GM18907 (cell line): ENCODE measurements around the gene FMNL2.

Experiments used
- ATAC-seq: cut with Tn5 transposase; IDR thresholded peaks from one replicate; pipeline ENCODE4 v1.9.1; 2021; ENCODE audit warnings: mild to moderate bottlenecking, moderate library complexity; ENCODE audit not compliant: unreplicated experiment

Gene FMNL2

DNA sequence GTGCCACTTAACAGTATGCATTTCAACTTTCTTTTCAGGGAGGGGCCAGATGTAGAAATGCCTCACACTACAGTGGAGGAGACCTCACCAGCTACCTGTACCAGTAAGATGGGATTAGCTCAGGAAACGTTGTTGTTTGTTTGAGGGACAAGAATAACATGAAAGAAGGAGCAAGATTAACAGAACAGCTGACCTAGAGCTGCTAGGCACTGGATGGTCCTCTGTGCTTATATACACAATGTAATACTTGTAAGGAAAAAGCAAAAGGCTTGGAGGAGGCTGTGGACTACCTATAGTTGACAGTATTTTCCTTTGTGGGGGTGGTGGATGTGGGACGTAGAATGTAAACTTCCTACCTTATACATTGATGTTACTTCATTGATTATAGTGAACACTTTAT lies 154.4 kb downstream of the FMNL2 start:
- no peak for ATAC-seq

DNA sequence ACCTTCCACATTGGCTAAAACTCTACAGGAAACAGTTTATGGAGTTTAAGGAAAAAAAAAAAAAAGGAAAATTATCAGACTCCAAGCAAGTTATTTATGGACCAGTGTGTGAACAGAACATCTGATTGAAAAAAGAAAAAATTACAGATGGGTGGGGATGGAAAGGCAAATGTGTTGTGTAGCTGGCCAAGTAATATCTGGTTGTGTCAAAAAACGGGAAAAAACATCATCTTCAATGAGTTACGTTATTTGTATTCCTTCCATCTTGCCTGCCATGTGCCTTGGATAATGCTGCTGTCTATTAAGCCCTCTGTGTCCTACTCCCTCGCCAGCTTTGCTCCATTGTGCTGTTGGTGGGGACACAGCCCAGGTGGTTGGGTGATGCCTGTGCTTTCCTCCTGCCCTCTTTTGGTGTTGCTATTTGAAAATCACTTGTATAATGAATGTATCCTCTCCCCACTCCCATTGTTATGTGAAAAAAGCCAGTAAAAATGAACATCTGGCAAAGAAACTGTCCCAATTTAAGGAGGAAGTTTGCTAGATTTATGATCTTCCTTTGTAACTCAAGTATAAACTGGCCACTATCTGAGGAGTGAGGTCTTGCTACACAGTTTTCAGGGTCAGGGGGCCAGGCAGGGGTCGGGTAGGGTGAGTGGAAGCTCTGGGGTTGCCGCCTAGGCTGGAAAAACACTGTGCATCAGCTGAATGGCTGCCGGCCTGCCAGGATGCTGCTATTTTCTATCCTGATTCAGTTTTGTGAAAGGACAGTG lies 155.9 kb downstream of the FMNL2 start:
- ATAC-seq = no peak

DNA sequence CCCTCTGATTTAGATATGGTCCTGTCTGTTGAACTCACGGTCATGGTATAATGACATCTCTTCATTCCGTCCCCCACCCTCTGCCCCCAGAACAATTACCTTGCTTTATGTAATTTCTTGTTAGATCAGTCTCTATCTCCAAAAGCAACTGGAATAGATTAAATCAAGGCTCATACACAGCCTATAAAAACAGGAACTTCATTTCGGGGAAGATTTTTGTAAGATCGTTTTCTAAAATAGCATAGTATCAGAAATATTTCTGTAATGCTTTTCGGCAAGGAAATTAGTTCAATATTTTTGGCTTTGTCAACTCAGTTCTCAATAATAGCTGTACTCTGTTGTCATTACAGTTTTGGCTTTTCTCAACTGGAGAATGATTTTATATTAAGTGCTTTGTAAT lies 157.2 kb downstream of the FMNL2 start:
- no peak for ATAC-seq

DNA sequence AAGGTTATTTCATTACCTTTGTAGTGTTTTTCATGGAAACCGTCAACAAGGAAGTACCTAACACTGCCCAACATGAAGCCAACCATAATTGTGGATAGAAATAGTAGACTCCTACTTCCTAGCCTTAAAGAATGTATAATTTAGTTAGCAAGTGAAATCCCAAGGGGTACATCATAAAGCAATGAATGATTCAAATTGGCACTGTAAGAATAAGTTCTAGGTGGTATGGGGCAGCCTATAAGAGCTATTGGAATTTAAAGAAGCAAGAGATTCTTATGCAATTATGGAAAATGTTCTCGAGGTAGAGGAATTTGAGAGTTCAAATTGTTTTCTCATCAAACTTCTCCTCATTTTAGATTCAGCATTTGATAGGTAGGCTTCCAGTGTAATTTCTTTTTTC lies 157.9 kb downstream of the FMNL2 start:
- no peak for ATAC-seq

DNA sequence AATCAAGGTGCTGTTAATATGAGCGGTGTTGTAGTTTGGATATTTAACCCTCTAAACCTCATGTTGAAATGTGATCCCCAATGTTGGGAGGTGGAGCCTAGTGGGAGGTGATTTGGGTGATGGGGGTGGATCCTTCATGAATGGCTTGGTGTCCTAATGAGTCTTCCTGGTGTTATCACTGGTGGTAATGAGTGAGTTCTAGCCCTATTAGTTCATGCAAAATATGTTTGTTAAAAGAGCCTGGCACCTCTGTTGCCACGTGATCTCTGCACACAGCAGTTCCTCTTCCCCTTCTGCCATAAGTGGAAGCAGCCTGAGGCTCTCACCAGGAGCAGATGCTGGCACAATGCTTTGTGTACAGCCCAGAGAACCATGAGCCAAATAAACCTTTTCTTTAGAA lies 158.4 kb downstream of the FMNL2 start:
- ATAC-seq = no peak

DNA sequence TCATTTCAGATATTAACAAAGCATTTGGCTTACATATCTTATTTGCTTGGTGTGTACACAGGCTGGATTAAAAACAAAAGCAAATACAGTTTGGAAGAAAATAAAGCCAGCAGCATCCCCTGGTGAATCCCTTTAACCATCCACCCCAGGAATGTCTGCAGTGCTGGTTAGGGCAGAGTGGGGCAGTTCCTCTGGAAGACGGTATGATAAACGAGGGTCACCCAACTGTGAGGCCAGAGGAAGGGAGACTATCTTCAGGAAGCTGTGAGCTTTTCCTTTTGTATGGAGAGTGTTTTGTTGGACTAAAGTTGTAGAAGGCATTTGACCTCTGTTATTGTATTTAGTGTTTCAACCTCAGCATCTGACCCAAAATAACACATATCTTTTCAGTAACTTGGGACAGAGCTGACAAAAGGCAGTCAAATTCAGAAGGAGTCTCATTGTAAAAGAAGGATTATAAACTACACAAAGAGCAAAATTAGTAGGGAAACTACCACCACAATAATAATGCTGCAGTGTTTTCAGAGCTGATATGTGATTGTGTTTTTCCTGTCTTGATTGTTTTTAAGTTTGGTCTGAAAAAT lies 159.1 kb downstream of the FMNL2 start:
- no peak for ATAC-seq

DNA sequence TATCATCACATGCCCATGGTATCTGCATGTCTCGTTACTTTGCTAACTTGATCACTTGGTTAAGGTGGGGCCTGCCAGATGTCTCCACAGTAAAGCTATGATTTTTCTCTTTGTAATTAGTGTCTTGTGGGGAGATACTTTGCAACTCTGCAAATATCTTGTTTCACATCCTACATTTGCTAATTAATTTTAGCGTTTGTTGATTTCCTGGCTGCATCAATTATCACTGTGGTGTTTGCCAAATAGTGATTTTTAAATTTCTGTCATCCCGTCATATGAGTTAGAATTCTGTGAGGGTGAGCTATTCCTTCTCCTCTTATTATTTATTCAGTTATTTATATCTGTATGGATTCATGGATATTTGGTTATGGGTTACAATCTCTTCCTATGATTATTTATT lies 161.4 kb downstream of the FMNL2 start:
- no peak for ATAC-seq

DNA sequence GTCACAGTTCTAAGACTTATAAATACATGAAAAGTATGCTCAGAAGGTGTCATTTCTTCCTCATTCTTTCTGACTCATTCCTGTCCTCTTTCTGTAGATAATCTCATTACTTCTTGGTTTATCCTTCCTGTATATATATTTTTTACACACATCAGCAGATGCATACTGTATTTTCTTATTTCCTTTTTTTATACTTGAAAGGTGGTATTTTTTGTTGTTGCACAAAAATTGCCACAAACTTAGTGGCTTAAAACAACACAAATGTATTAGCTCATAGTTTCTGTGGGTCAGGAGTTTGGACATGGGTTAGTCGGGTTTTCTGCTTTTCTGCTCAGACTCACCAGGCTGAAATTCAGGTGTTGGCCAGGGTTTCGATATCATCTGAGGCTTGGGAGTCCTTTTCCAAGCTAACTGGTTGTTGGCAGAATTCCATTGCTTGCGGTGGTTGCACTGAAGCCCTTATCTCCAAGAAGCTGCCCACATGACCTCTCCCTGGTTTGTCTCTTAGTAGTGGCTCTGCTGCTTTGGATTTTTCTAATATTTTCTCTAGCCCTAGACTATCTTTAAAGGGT lies 162.6 kb downstream of the FMNL2 start:
- peak; percentile 77 for ATAC-seq

DNA sequence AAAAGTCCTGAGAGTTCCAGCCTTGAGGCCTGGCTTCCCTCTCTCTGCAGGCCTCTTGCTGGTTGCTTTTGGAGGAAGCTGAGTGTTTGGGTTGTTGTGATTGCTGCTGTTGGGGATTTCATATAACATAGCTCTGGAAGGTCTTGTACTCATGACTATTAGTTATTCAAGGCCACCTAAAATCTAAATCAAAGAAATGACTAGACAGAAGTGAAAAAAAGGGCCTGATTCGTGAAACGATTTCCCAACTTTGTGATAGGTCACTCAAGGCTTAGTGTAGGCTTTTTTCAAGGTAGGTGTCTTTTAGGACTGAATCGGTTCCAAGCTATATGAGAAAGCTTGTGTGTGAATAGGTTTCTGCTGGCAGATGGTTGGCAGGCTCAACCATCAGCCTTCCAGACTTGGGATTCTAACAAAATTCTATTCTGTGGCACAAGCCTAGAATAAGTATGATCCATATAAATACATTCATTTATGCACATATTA lies 164.4 kb downstream of the FMNL2 start:
- no peak for ATAC-seq

DNA sequence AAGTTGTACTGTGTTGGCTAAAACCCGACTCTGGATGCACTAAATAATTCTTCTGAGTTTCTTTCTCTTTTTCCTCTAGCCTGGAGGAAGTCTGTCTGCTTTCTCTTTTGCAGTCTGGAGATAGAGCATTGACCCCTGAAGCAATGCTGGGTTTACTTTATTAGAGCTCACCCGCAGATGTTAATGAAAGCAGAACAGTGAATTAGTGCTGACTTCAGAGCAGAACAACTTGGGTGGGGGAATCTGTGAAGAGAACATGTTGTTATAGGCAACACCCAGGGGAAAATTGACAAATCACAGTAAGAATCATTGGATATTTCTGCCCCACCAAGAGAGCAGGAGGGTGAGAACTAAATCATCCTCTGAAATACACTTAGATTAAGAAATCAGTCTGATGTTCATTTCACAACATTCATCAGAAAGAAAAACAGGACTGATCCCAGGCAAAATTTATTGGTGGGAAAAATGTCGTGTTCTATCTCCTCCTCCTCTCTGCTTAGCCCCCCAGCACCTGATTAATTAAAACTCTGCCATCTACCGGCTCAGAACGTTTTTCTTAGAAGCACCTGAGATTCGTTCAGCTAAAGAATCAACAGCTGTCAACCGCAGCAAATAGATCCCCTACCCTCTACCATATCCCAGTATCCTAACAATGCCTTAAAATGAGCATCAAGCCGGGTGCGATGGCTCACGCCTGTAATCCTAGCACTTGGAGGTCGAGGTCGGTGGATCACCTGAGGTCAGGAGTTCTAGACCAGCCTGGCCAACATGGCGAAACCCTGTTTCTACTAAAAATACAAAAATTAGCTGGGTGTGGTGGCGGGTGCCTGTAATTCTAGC lies 165.1 kb downstream of the FMNL2 start:
- ATAC-seq = no peak

DNA sequence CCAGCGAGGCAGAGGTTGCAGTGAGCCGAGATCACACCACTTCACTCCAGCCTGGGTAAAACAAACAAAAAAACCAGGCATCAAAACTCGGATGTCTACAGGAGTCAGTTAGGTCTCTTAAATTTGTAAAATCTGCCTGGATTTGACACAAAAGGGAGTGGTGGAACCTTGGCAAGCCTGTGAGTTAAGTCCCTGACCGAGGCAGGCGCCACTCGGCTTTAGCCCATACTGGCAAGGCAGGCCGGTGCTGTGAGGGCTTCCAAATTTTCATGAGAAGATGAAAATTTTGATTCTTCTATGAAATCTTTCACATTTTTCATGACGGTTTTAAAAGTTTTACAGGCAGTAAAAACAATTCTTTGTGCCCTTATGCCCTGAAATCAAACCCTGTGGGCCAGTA lies 165.8 kb downstream of the FMNL2 start:
- ATAC-seq = no peak

DNA sequence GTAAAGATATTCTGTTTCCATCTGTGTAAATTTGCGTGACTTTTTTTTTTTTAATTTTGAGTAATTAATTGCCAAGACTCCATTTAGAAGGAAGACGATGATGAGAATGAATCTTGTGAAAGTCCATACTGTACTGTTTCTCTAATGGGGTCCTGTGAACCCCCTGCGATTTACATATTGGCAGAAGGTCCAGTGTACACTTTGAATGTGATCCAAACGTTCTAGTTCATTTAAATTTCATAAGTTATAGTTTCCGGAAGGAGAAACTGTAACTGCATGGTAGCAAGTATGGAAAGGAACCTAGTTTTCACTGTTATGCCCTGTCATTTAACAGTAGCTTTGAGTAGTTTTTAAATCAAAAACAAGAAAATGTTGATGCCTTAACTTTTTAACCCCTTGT lies 166.7 kb downstream of the FMNL2 start:
- no peak for ATAC-seq

DNA sequence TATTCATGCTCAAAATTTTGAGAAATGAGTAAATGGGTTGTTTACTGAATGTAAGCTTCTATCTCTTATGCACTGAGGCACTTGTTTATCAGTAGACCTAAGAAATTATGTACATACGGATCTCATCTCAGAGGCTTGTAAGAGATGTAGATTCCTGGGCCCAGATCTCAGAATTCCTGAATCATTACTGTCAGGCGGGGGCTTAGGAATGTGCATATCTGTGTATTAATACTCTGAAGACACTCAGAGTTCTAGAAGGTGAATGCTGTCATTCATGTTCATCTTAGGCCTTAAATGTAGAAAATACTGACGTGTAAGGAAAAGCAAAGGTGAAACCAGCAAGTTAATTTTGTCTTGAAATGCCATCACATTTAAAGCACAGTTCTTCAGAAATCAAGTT lies 169.6 kb downstream of the FMNL2 start:
- ATAC-seq = no peak

DNA sequence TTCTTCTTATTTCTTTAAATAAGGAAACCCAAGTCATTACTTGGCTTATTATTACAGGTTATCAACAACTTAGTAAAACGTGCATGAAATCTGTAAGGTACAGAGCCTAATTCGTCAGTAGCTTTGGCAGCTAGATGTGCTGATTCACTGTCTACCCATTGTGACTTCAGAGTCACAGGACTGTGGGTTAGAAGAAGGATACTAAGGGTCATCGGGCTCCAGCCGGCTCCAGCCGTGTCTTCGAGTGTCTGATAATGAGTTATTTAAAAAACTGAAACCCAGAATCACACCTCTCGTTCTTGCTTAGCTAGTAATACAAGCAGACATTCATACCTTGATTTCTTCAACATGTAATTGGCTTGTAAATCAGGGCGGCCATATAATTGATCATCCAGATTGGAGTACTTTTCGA lies 170.5 kb downstream of the FMNL2 start:
- no peak for ATAC-seq

DNA sequence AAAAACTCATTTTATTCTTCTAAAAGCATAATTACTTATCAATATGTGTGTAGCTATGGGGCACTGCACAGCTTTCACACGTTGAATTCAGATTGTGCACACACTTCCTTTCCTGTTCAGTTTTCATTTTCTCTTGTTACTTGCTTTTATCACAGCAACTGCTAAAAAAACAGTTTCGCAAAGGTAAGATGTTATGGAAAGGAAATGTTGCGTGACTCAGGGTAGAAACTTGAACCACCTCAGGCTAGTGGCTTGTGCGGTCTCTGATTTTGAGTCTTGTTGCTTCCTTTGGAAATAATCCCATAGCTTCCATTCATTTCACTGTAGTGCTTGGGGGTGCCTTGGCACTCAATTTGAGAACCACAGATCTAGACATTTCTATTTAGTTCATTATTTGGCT lies 171.9 kb downstream of the FMNL2 start:
- ATAC-seq = peak; percentile 66

DNA sequence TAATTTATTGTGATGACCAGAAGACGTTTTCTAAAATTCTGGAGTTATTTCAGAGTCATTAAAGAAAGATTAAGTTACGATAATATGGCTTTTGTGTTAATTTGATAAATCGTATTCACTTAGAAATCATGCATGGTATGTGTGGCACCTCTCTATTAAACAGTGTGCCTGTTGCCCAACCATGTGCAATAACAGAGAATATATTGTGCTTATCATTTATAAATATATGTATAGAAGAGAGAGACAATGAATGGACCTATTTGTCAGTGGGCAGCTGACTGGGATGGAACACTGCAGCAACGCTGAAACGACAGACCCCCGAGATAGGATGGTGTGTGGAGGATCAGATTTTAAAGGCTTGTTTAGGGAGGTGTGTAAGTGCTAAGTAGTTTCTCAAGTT lies 172.9 kb downstream of the FMNL2 start:
- no peak for ATAC-seq

DNA sequence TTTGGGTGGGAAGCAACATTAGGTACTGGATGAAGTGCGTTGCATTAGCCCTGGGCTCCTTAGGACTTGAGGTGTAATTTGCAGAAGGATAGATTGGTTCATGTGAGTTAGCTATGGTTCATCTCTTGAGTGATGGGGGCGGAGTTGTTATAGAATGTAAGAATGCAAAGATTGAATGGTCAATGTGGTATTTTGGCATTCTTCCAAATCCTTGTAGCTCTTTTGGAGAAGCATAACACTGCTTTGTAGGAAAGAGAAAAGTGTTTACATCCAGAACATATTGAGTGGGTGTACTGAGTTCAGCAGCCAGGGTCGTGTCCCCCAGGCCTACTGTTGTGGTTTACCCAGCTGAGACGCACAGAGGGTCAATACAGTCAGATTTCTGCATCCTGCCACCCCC lies 173.5 kb downstream of the FMNL2 start:
- no peak for ATAC-seq

DNA sequence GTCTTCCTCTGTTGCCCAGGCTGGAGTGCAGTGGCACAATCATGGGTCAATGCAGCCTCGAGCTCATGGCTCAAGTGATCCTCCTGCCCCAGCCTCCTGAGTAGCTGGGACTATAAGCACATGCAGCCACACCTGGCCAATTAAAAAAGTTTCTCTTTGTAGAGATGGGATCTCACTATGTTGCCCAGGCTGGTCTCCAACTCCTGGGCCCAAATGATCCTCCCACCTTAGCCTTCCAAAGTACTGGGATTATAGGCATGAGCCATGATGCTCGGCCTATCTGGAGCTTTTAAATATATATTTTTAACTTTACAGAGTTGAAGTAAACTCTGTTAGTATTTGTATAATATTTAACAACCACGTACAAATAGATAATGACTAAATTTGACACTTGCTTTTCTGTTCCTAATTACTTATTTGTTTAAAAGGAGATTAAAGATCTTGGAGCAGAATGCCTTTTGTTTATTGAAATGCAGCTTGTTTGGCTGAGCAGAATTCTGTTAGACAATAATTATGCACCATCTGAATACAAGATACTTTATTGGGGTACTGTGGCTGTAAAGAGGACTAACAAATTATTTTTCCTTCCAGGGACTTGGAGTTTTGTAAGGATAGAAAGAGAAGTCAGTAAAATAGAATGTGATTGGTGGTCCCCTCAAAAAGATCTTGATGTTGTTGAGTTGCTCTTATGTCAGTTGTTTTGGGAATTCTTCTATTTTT lies 175.0 kb downstream of the FMNL2 start:
- ATAC-seq = no peak

DNA sequence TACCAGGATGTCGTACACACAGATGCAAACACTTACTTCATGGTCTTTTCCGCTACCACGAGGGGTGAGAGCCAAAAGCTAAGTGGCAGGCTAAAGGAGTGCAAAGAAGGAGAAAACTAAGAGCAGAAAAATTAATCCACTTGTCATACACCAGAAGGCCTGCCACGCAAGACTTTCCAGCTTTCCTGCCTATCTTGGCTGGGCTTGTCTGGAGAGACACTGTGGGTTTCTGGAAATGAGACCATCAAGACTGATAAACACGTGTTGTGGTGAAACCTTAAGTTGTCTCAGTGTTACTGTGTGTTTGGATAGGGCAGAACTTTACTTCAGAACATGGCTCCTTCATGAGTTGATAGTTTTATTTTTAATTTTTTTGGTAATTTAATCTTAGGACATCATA lies 175.6 kb downstream of the FMNL2 start:
- no peak for ATAC-seq

DNA sequence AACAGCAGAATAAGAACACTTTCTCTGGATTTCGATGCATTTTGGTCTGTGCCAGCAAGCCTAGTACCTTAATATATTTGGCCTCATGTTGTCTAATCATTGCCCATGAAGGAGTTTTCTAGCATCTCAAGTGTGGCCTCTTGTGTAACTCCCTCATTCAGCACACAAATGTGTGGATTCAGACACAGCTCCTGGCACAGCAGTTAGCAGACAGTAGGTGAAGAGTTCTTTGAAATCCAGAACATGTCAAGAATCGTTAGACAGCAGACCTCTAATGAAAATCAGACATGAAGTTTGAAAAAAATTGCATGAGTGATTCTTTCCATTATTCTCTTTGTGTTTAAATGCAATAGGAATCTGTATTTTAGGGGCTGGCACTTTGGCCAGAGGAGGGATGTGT lies 177.0 kb downstream of the FMNL2 start:
- no peak for ATAC-seq

DNA sequence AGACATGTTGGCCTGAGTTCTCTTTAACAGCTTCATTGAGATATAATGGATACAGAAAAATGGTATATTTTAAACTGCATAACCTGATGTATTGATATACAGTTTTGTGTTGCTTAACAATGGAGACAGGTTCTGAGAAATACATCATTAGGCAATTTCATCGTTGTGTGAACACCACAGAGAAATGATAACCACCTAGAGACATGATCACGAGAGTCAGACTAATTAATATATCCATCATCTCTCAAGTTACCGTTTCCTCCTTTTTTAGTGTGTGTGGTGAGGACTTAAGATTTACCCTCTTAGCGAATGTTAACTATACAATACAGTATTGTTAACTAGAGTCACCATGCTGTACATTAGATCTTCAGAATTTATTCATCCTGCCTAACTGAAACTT lies 178.1 kb downstream of the FMNL2 start:
- no peak for ATAC-seq
